ENCODE data around the gene ADAMTS17. TPM values are rescaled to one million over a fixed set of nuclear protein-coding genes. Genes with fewer than 3 reads are reported as not detected.

Gene ADAMTS17
- total RNA-seq, 4 donors from 2014 or later, result 5.0 to 16.2 (median 11.6) TPM

DNA sequence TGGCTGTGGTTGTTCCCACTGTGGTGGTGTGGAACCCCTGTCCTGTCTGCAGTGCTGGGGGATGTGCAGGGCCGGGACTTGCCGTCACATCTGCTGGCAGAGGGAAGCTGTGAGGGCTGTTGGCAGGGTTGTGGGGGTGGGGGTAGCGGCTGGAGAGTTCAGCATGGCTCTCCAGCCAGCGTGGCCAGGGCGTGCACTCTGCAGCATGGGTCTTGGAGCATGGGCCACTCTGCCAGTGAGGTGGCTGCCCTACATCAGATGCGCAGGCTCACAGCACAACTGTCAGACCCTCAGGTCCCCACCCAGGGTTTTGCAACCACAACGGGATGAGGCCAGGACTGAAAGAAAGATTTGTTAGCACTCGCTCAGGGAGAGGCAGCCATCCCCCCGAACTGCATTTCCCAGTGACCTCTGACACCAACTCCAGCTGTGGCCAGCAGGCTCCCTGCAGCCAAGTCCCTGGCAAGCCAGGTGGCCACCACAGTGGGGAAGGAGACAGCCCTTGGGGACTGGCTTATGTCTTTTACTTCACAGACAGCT, 370.8 kb downstream of the ADAMTS17 start:
- no peaks in the 10 kb centered on the region for H3K4me1 ChIP-seq
- ATAC-seq (no peak), DNase-seq (no peak)
- H3K4me3 ChIP-seq, result no peak overlapping the region
- no peaks in the 10 kb centered on the region for H3K27me3 ChIP-seq
- TF ChIP-seq, protein P1, sequence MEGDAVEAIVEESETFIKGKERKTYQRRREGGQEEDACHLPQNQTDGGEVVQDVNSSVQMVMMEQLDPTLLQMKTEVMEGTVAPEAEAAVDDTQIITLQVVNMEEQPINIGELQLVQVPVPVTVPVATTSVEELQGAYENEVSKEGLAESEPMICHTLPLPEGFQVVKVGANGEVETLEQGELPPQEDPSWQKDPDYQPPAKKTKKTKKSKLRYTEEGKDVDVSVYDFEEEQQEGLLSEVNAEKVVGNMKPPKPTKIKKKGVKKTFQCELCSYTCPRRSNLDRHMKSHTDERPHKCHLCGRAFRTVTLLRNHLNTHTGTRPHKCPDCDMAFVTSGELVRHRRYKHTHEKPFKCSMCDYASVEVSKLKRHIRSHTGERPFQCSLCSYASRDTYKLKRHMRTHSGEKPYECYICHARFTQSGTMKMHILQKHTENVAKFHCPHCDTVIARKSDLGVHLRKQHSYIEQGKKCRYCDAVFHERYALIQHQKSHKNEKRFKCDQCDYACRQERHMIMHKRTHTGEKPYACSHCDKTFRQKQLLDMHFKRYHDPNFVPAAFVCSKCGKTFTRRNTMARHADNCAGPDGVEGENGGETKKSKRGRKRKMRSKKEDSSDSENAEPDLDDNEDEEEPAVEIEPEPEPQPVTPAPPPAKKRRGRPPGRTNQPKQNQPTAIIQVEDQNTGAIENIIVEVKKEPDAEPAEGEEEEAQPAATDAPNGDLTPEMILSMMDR (IDR thresholded peaks at IDR 0.05 in 4 of 5, conservative IDR thresholded peaks at IDR 0.05 in 1 of 5), result no peak
- TF ChIP-seq POLR2A (IDR thresholded peaks at IDR 0.05), result no peak
- in situ Hi-C loops (cut with MboI; ENCODE audit: low sequenced_read_pairs in 4 of 4), result no loop called here
- H3K9me3 ChIP-seq, result no peaks in the 10 kb centered on the region
- peaks cover 0 to 14% of the 10 kb centered on the region in 2 donors for H3K36me3 ChIP-seq
- no peak overlapping the region for H3K27ac ChIP-seq
- intact Hi-C loops (cut with DNase I; ENCODE audit: low total_unique reads), result no loop called here

- ATAC-seq (no peak), DNase-seq (no peak)
- intact Hi-C loops (cut with DNase I; ENCODE audit: low total_unique reads) (no loop called here), in situ Hi-C loops (cut with MboI; ENCODE audit: low sequenced_read_pairs in 4 of 4) (no loop called here)
- Histone ChIP-seq H3K27ac (no peak overlapping the region), H3K4me3 (no peak overlapping the region), H3K27me3 (no peaks in the 10 kb centered on the region), H3K36me3 (peaks cover 0 to 14% of the 10 kb centered on the region in 2 donors), H3K4me1 (no peaks in the 10 kb centered on the region), H3K9me3 (no peaks in the 10 kb centered on the region)
- TF ChIP-seq, protein P1 (IDR thresholded peaks at IDR 0.05 in 4 of 5, conservative IDR thresholded peaks at IDR 0.05 in 1 of 5), result no peak
- no peak for TF ChIP-seq POLR2A (IDR thresholded peaks at IDR 0.05)
Observed at GRCh38 chr15:99969261-99969920, 372.4 kb downstream of the ADAMTS17 start.

GRCh38 chr15:99967841-99968371, 373.9 kb downstream of the ADAMTS17 start:
- Histone ChIP-seq H3K36me3 (no peaks in the 10 kb centered on the region), H3K27me3 (no peaks in the 10 kb centered on the region), H3K9me3 (no peaks in the 10 kb centered on the region), H3K4me3 (no peak overlapping the region), H3K27ac (no peak overlapping the region), H3K4me1 (no peaks in the 10 kb centered on the region)
- in situ Hi-C loops (cut with MboI; ENCODE audit: low sequenced_read_pairs in 4 of 4), result no loop called here
- TF ChIP-seq, protein P1 (IDR thresholded peaks at IDR 0.05 in 4 of 5, conservative IDR thresholded peaks at IDR 0.05 in 1 of 5), result no peak
- TF ChIP-seq POLR2A (IDR thresholded peaks at IDR 0.05), result no peak
- DNase-seq (no peak), ATAC-seq (no peak)
- intact Hi-C loops (cut with DNase I; ENCODE audit: low total_unique reads), result no loop called here

- Histone ChIP-seq H3K27me3 (no peaks in the 10 kb centered on the region), H3K4me1 (no peaks in the 10 kb centered on the region), H3K9me3 (no peaks in the 10 kb centered on the region), H3K36me3 (no peaks in the 10 kb centered on the region), H3K4me3 (no peak overlapping the region), H3K27ac (no peak overlapping the region)
- in situ Hi-C loops (cut with MboI; ENCODE audit: low sequenced_read_pairs in 4 of 4) (no loop called here), intact Hi-C loops (cut with DNase I; ENCODE audit: low total_unique reads) (no loop called here)
- no peak for ATAC-seq
- DNase-seq, result no peak
- TF ChIP-seq POLR2A (IDR thresholded peaks at IDR 0.05), result no peak
- TF ChIP-seq, protein P1 (IDR thresholded peaks at IDR 0.05 in 4 of 5, conservative IDR thresholded peaks at IDR 0.05 in 1 of 5), result no peak
Observed at GRCh38 chr15:99966815-99967214, 375.0 kb downstream of the ADAMTS17 start.
